Measurements from ENCODE around the gene NGFR.

DNA sequence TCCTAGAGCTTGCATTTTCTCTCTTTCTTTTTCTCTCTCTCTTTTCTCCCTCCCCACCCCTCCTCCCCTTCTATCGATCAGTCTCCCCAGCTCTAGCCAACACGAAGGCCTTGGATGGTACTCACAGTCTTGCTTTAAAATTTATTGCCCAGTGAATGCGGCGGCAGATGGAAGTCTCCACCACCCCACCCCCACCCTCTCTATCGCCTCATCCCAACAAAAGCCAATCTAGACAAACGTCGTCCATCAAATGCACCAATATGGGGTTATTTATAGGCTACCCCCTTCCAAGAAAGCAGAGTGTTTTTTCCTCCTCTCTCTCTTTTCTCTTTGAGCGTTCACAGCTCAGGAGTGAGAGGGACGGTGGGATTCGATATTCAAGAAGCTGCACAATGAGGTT, 10.5 kb upstream of the NGFR start:
- TF ChIP-seq CTCF (conservative IDR thresholded peaks at IDR 0.05; ENCODE audit: low read depth, low read length) = no peak
- no peak for TF ChIP-seq EZH2phosphoT487 (IDR thresholded peaks at IDR 0.05; ENCODE audit: borderline replicate concordance, low read length)
